GM18870 (cell line): Measurements from ENCODE around the gene CELF4.

Experiments used
- ATAC-seq: cut with Tn5 transposase; IDR thresholded peaks from one replicate; pipeline ENCODE4 v1.9.1; 2021; ENCODE audit warnings: moderate library complexity; ENCODE audit not compliant: unreplicated experiment

CELF4 gene

DNA sequence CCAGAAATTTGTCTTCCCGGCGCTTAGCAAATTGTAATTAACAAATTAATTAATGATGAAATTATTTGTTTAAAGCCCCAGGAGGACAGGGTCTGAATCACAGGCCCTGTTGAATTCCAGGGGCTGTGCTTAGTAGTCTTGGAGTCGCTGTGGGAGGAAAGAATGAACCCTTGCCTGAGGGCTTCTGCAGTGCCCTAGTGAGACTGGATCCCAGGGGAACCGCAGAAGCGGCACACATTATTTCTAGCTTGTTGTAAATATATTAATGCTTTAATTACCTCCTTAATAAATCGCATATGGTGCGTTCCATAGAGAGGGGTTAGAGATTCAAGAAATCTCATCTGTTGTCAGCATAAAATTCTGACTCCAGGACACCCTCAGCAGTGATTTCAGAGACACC lies 235.4 kb downstream of the CELF4 start:
- no peak for ATAC-seq

- no peak for ATAC-seq
Measured at GRCh38 chr18:37328946-37329719, 236.5 kb downstream of the CELF4 start.

DNA sequence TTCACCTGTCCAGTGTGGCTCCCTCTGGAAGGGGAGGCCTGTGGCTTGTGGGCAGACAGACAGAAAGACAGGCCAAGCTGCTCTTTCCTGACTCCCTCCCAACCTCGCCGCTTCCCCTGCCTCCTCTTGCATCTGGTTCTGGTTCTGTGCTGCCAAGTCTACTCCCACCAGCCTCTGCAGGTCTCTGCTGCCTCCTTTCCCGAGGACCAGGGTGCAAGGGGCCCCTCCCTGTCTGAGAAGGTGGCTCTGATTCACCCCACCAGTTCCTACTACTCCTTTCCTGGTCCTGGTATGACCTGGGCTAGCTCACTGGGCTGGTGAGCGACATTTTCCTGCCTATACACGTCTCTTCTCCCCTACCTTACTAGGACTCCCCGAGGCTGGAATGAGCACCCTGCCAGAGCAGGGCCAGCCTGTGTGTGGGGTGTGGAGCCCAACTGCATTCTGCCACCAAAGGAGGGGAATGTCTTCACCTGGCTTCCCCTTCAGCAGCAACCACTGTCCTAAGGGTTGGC lies 238.5 kb downstream of the CELF4 start:
- ATAC-seq: no peak

GRCh38 chr18:37322492-37323035 lies 243.0 kb downstream of the CELF4 start:
- peak; percentile 52 for ATAC-seq

DNA sequence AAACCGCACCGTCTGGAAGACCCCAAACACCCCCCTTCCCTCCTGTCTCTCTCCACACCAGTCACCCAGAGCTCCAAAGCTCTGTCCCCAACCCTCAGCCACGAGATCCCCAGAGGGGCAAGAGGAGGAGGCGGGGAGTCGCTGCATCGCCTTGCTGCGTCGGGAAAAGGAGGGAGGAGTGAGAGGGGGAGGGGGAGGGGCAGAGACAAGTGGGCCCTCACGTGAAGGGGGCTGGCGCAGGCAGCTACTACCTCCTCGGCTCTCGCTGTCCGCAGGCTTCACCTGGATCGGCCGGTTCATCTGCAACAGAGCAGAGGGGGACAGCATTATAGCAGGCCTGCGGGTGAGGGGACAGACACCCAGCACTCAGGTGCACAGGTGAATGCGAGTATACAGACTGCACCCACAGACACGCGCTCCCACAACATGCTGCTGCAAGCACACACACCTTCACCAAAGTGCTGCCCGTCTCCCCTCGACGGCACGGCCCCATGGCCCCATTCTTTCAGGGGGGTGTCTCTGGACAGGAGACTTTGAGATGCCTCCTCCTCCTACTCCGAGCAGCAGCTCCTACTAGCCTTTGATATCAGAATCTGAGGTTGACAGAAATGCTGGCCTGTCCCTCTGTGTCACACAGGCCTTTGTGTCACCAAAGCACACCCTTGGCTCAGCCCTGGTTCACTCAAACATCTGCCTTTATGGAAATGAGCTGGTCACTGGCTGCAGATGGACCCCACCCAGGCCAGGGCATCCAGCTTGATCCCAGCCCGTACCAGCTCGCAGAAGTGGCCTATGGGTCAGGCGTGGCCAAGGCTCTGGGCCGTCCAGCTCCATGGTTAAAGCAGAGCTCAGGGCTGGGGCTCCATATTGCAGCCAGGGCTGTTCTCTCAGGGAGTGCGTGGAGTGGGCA lies 243.8 kb downstream of the CELF4 start:
- ATAC-seq: no peak

- no peak for ATAC-seq
Measured at GRCh38 chr18:37320317-37320716, 245.3 kb downstream of the CELF4 start.

- no peak for ATAC-seq
Measured at GRCh38 chr18:37318360-37319355, 246.9 kb downstream of the CELF4 start.

DNA sequence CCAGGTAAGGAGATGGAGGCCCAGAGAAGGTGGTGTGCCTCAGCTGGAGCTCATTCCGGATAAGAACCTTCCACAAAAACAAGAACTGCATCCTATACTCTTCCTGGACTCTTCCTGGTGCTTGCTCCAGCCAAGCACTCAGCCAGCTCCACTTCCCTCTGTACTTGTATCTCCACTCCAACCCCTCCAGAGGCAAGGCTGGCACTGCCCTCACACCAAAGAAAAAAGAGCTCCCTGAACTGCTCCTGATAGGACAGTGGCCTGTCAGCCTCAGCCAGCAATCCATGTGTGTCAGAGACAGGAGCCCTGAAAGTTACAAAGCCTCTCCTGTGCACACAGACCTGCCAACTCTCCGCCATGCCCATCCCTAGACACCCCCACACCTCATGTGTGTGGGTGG lies 248.1 kb downstream of the CELF4 start:
- no peak for ATAC-seq

DNA sequence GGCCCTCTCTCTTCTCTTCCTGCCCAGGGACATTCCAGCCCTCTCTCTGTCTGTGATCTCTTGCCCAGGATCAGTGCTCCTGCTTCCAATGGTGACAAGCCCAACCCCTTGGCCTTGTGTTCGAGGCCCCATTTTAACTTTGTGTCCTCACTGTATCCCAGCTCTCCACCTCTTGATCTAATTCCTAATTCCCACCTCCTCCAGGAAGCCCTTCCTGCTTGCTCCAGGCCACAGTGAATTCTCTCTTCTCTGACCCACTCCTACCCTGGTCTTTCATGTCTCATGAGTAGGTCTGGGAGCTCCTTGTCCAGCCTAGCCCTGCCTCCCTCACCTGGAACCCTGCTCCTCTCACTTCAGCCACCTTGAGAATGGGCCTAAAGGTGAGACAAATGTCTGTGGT lies 249.1 kb downstream of the CELF4 start:
- no peak for ATAC-seq

GRCh38 chr18:37315935-37316334 lies 249.7 kb downstream of the CELF4 start:
- ATAC-seq: no peak

DNA sequence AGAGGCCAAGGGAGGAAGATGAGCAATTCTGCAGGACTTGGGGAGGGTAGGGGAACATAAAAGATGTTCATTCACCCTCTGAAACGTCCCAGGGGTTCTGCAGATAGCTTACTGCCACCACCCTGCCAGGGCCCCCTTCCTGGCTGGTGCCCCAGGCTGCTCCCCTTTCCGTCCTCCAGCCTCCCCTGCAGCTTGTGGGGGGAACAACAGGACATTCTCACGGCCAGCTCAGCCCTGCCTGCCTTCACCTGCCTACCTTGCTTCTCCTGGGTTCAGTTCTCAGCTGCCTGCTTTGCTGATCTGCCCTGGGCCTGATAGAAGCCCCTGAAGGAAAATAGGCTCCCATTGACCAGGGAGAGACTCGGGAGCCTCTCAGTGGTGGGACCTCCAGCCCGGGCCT lies 251.1 kb downstream of the CELF4 start:
- no peak for ATAC-seq

- no peak for ATAC-seq
Measured at GRCh38 chr18:37313624-37314023, 252.0 kb downstream of the CELF4 start.

GRCh38 chr18:37309861-37310260 lies 255.7 kb downstream of the CELF4 start:
- ATAC-seq: no peak

- ATAC-seq: no peak
Measured at GRCh38 chr18:37309059-37309458, 256.5 kb downstream of the CELF4 start.

GRCh38 chr18:37307181-37307580 lies 258.4 kb downstream of the CELF4 start:
- no peak for ATAC-seq

DNA sequence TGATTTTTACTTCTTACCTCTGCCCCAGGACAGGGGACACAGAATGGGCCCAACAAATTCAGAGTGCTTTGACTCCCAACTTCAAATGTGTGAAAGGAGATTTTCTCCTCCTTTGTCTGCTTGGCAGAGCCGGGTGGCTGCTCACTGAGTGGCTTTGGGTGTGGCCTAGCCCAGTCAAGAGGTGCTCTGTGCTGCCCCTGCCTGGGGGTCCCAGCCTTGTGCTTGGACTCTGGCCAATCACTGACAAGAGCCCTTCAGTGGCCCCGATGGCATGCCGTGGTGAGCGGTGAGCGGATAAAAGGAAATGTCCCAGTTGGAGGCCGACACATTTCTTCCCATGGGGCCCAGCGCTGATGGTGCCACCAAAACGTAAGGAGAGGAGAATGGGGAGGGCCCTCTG lies 259.2 kb downstream of the CELF4 start:
- no peak for ATAC-seq

GRCh38 chr18:37305066-37305465 lies 260.5 kb downstream of the CELF4 start:
- no peak for ATAC-seq

- no peak for ATAC-seq
Measured at GRCh38 chr18:37304012-37304680, 261.5 kb downstream of the CELF4 start.

GRCh38 chr18:37303009-37303408 lies 262.6 kb downstream of the CELF4 start:
- no peak for ATAC-seq

GRCh38 chr18:37302519-37302918 lies 263.1 kb downstream of the CELF4 start:
- no peak for ATAC-seq
